Inflammatory macrophage treated with lipopolysaccharide for 4 hours (primary cell): ENCODE results near the gene SUPT4H1.
"Not testable (repeated sequence)": the region's sequence is repeated elsewhere in the genome, so short reads cannot be mapped to it uniquely, and the experiment has no call there.

ENCODE experiments used
- DNase-seq: peaks from one replicate; pipeline ENCODE4 v3.0.0-alpha.2; 2020

SUPT4H1 gene

GRCh38 chr17:58351831-58352595 is at the start of gene SUPT4H1:
Gene SUPT4H1 (minus strand): TSS chr17:58352201. CDS start chr17:58352135, 66 bp downstream.
- peak; percentile 96 for DNase-seq

GRCh38 chr17:58401287-58401686 is 49.3 kb upstream of the SUPT4H1 start:
- DNase-seq = no peak

- DNase-seq = no peak
Measured at GRCh38 chr17:58400826-58401225, 48.8 kb upstream of the SUPT4H1 start.

- no peak for DNase-seq
Measured at GRCh38 chr17:58399974-58400373, 48.0 kb upstream of the SUPT4H1 start.

- DNase-seq = no peak
Measured at GRCh38 chr17:58398574-58399266, 46.7 kb upstream of the SUPT4H1 start.

GRCh38 chr17:58397421-58397820 is 45.4 kb upstream of the SUPT4H1 start:
- not testable (repeated sequence) for DNase-seq

GRCh38 chr17:58396173-58396572 is 44.2 kb upstream of the SUPT4H1 start:
- DNase-seq = no peak

GRCh38 chr17:58394534-58395223 is 42.7 kb upstream of the SUPT4H1 start:
- no peak for DNase-seq

- no peak for DNase-seq
Measured at GRCh38 chr17:58391302-58391984, 39.4 kb upstream of the SUPT4H1 start.

GRCh38 chr17:58390884-58391283 is 38.9 kb upstream of the SUPT4H1 start:
- no peak for DNase-seq

GRCh38 chr17:58388302-58389190 is 36.5 kb upstream of the SUPT4H1 start:
- no peak for DNase-seq

GRCh38 chr17:58387834-58388233 is 35.8 kb upstream of the SUPT4H1 start:
- no peak for DNase-seq

- no peak for DNase-seq
Measured at GRCh38 chr17:58386708-58387107, 34.7 kb upstream of the SUPT4H1 start.

- no peak for DNase-seq
Measured at GRCh38 chr17:58385359-58385899, 33.4 kb upstream of the SUPT4H1 start.

- peak; percentile 70 for DNase-seq
Measured at GRCh38 chr17:58384897-58385296, 32.9 kb upstream of the SUPT4H1 start.

GRCh38 chr17:58383892-58384462 is 32.0 kb upstream of the SUPT4H1 start:
- peak; percentile 22 for DNase-seq

- no peak for DNase-seq
Measured at GRCh38 chr17:58382872-58383242, 30.9 kb upstream of the SUPT4H1 start.

GRCh38 chr17:58382108-58382871 is 30.3 kb upstream of the SUPT4H1 start:
- DNase-seq = peak; percentile 70

- DNase-seq = no peak
Measured at GRCh38 chr17:58381124-58382035, 29.4 kb upstream of the SUPT4H1 start.
